SH-SY5Y (cell line): ENCODE results near the gene LINC00237.
A peak's percentile ranks its signal among the peaks of the same experiment; 100 is the strongest.

Source experiments
- GATA2 ChIP-seq: IDR thresholded peaks from 2 replicates; pipeline ENCODE4 v1.6.1; 2011; ENCODE audit warnings: mild to moderate bottlenecking, low read depth, low read length
- GATA3 ChIP-seq: IDR thresholded peaks from 2 replicates; pipeline ENCODE4 v1.6.1; 2011; ENCODE audit warnings: low read depth, mild to moderate bottlenecking, low read length, moderate library complexity

LINC00237 gene

GRCh38 chr20:21053002-21053762 is 53.0 kb downstream of the LINC00237 start:
- TF ChIP-seq GATA2 (no peak), GATA3 (no peak)

- TF ChIP-seq GATA3 (no peak), GATA2 (no peak)
Measured at GRCh38 chr20:21052686-21053001, 53.5 kb downstream of the LINC00237 start.

- TF ChIP-seq GATA2 (no peak), GATA3 (no peak)
Measured at GRCh38 chr20:21052241-21052640, 53.9 kb downstream of the LINC00237 start.

DNA sequence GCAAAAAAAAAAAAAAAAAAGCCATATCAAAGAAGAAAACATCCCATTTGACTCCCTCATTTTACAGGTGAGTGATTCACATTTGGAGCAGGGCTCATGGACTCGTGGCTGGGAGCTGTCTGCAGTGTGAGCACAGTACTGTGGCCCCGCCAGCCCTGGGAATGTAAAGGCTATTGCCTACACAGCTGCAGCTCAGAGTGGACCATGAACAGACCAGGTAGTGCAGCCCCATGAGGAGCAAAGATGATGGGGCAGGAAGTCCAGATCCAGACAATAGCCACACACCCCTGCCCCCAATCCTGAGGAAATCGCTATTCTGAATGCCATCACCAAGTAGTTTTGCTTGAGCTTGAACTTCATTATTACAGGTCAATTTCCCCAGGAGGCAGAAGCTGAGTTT is 55.4 kb downstream of the LINC00237 start:
- TF ChIP-seq GATA2 (no peak), GATA3 (no peak)

GRCh38 chr20:21049305-21049828 is 56.8 kb downstream of the LINC00237 start:
- TF ChIP-seq GATA2 = no peak
- TF ChIP-seq GATA3 = no peak

DNA sequence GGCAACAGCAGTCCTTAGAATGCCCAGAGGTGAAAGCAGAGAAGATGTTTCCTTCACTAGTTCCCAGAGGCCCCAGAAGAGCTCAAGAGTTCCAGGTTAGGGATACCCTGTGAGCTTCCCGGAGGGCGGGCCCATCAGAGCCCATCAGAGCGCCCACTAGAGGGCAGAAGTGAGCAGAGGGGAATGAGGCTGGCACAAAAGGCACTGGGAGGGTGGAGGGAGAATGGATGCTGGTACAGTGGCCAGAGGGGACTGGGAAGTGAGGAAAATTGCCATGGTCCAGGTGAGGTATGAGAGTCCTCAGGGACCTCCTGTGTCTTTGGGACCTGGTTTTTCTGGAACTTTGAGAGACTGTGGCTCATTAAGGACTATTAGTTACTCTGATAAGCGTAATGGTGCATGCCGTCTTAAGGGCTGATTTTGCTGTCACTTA is 57.3 kb downstream of the LINC00237 start:
- no peak for TF ChIP-seq GATA3
- no peak for TF ChIP-seq GATA2

- no peak for TF ChIP-seq GATA2
- TF ChIP-seq GATA3 = no peak
Measured at GRCh38 chr20:21047981-21048380, 58.2 kb downstream of the LINC00237 start.

GRCh38 chr20:21046413-21047070 is 59.6 kb downstream of the LINC00237 start:
- peak; percentile 52; the same call in 1 of the 2 replicates for TF ChIP-seq GATA2
- TF ChIP-seq GATA3 = peak; percentile 23; the same call in 1 of the 2 replicates
